GM21526 (cell line): Measurements from ENCODE around the gene CLCN3.
"Not testable (repeated sequence)": the region's sequence is repeated elsewhere in the genome, so short reads cannot be mapped to it uniquely, and the experiment has no call there.

ENCODE experiments used
- ATAC-seq: cut with Tn5 transposase; IDR thresholded peaks from one replicate; pipeline ENCODE4 v1.9.1; 2021; ENCODE audit warnings: moderate library complexity; ENCODE audit not compliant: unreplicated experiment, low FRiP score

Gene CLCN3

DNA sequence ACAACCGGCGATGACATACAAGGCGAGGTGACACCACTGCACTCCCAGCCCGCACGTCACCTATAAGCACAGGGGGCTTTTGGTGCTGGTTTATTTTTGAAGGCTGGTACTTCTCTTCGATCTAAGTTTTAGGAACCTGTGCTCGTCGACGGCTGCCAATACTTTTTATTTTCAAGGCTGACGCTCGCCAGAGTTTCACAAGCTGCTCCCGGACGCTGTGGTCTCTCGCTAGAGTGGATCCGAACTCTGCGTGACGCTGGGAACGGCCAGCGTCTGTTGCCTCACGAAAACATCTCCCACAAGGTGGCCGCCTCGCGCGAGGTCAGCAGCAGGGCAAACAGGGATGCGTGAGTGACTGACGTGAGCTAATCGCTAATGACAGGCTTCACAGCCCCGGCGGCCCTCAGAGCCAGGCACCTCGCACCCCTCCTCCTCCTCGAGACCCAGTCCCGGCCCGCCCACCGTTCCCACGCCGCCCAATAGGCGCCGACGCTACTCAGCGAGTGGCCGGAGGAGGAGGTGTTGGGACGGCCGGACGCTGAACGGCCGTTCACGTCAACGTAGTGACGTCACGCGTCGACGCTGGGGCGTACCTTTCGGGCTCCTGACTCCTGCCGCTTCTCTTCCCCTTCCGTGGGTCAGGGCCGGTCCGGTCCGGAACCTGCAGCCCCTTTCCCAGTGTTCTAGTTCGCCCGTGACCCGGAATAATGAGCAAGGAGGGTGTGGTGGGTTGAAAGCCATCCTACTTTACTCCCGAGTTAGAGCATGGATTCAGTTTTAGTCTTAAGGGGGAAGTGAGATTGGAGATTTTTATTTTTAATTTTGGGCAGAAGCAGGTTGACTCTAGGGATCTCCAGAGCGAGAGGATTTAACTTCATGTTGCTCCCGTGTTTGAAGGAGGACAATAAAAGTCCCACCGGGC is at the start of gene CLCN3:
Gene CLCN3 (plus strand): TSS at position 621 of the 922 bp plus-strand sequence. CDS start 15,351 bp downstream, outside the sequence.
- peak; percentile 94 for ATAC-seq

DNA sequence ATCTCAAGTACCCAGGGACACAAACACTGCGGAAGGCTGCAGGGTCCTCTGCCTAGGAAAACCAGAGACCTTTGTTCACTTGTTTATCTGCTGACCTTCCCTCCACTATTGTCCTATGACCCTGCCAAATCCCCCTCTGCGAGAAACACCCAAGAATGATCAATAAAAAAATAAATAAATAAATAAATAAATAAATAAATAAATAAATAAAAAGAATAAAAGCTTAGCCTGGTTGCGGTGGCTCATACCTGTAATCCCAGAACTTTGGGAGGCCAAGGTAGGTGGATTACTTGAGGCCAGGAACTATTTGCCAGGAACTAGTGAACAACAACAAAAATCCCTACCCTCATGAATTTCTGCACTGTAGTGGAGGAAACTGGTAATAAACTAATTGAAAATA is 49.4 kb upstream of the CLCN3 start:
- ATAC-seq: not testable (repeated sequence)

DNA sequence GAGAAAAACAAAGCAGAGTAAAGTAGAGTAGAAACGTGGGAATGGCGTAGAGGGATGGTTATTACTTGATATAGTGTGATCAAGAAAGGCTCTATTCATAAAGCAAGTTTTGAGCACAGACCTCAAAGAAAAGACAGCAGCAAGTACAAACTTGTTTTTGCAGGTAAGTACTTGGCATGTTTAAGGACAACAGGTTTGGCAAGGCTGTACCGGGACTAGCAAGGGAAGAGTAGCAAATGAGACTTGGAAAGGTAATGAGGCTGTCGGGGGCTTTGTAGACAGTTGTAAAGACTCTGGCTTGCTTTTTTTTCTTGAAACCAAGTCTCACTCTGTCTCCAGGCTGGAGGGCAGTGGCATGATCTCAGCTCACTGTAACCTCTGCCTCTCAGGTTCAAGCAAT is 48.9 kb upstream of the CLCN3 start:
- ATAC-seq: no peak

DNA sequence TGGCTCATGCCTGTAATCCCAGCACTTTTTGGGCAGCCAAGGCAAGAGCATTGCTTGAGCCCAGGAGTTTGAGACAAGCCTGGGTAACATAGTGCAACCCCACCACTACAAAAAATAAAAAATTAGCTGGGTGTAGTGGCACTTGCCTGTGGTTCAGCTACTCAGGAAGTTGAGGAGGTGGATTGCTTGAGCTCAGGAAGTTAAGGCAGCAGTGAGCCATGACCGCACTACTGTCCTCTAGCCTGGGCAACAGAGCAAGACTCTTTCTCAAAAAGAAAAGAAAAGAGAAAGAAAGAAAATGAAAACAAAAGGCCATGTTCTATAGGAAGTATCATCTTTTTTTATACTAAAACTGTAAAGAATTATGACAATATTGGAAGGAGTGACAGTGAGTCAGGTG is 46.5 kb upstream of the CLCN3 start:
- no peak for ATAC-seq

DNA sequence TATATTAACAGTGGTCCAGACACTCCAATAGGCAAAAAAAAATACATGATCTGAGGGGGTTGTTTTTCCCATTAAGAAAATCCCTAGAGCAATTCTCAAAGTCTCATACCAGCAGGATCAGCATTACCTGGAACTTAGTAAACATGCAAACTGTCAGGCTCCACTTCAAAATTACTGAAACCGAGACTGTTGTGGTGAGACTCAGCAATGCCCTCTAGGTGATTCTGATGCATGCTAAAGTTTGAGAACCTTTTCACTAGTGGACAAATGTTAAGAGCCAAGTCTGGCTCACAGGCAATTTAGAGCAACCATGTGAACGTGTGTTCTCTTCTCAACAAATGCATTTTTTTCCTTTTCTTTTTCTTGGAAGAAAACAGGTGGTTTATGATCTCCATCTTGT is 38.2 kb upstream of the CLCN3 start:
- ATAC-seq: peak; percentile 86

DNA sequence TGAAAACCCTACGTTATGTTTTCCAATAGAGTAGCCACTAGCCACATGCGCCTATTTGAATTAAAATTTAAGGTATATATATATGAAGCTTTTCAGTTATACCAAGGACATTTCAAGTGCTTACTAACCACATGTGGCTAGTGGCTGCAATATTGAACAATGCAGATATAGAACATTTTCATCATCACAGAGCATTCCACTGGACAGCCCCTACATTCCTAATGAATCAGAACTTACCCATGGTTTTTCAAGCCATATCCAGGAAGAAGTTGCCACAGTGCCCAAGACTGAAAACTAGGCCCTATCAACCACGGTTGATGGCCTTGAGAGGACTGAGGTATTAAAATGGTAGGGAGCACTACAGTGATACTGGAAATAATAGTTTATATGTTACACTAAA is 37.7 kb upstream of the CLCN3 start:
- ATAC-seq: peak; percentile 9

DNA sequence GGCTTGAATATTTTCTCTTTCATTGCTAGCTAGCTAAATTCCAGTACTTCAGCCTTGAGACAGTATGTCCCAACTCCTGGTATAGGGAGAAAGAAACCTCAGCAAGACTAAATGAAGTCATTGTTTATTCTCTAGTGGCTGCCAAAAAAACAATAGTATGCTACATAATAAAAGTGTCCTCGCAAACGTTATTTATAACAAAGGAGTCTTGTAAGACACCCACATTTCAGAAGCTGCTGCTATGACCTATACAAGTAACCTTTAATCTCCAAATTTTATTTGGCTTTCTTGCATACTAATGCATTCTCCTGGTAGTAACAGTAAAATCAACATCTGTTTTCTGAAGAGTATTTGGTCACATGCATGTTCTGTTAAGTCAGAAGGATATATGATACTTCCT is 36.8 kb upstream of the CLCN3 start:
- no peak for ATAC-seq

DNA sequence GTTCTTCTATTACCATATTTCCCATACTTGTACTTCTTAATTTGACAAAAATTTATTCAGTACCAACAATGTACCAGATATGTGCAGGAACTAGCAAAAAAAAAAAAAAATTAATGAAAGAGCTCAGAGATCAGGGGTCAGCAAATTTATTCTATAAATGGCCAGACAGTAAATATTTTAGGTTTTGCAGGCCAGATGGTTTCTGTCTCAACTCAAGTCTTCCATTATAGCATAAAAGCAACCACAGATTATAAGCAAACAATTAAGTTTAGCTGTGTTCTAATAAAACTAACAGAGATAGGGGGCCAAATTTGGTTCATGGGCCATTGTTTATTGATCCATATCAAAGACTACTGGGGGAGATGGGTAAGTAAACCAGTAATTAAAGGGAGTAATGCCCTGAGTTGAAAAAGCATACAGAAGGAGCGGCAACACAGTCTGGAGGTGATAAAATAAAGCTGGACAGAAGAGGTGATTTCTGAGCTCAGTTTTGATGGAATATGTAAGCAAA is 27.3 kb upstream of the CLCN3 start:
- no peak for ATAC-seq

DNA sequence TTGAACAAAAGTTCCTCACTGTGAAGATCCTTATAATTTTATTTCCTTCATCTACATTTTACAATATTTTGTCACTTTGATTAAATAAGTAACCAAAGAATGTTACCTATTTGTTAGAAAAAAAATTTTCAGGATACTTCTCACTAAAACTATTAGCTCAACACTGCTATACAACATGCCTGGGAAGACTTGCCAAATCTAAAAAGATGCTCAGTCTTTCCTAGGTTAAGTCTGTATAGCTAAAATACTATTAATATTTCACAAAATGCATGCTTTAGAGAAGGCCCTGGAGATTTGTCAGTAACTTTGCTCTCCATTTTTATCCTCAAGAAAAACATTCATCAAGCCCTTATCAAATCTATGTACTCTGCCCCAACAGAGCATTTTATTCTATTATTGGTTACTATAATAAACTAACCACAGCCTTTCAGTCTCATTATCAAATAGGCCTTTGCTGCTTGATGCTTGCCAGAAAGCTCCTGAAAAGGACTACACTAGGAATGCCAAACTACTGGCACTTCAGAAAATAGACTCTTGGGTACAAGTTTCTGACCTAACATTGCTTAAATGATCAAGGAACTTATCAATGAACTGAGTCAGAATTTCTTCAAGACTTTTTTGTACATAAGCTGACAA is 25.7 kb upstream of the CLCN3 start:
- ATAC-seq: no peak

DNA sequence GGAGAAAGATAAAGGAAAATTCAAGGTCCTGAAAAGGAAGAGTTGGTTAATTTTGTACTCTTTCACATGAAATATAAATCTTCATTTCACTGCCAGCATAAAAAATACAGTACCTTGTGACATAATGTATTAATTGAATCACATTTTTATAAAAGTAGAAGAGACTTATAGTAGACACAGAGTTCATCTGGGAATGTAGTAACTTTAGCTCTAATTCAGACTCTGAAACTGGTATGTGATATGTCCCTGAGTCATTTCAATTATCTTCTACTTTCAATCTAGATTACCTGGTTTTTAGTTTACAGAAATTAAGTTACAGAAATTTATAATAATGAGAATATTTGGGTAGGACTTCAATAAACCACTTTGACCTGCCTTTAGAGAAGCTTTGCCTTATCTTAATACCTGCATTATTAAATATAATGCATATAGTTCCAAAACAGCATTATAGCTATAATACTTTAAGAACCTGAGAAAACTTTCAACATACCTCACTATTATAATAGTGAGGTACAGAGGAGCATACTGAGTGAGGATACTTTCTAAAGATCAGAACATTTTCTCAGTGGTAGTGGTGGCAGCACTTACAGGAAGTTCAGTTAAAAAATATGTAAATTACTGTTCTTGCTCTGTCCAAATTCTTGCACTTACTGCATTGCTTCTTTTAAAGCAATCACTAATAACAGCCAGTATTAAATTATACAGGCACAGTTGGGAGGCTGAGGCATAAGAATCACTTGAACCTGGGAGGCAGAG is 19.2 kb upstream of the CLCN3 start:
- ATAC-seq: no peak

DNA sequence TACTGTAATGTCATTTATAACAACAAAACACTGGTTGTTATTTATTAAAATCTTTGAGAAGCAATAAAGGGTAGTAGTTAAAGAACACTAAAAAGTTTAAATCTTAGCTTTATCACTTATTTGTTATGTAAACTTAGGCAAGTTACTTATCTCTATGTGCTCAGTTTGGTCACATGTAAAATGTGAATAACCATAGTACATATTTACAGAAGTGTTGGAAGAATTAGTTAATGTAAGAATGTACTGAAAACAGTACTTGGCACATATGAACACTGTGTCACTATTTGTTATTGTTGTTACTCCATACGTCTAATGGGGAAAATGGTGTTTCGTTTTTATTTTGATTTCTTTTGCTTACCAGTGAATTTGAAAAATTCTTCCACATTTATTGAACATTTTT is 17.1 kb upstream of the CLCN3 start:
- no peak for ATAC-seq

DNA sequence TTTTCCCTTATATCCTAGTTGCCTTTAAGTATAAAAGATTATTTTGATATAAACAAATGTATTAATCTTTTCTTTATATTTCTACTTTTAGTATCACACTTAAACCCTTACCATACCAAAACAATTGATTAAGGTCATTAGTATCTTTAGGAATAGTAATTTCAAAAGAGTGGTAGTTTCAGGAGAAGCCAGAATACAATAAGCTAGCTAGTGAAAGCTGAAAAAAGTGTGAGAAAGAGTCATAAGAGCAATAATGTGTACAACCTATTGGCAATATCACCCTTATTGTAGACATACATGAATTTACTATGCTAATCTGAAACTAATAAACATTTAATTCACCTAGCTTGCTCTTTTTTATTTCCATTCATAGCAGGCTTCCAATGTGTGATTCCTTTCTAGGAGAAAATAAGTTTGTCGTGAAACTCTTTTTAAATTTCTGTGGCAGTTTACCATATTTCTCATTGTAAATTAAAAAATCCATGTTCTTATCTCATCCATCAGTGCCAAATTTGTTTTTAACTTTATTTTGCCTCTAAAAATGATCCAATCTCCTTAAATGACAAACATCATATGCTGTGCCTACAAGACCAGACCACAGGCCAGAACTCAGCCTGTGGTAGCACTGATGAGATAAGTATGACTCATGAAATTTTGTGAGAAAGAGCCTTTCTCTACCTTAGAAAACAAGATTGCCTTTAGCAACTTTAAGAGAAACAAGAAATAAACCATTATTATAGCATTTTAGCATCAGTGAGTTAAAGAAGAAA is 16.1 kb upstream of the CLCN3 start:
- ATAC-seq: peak; percentile 77

DNA sequence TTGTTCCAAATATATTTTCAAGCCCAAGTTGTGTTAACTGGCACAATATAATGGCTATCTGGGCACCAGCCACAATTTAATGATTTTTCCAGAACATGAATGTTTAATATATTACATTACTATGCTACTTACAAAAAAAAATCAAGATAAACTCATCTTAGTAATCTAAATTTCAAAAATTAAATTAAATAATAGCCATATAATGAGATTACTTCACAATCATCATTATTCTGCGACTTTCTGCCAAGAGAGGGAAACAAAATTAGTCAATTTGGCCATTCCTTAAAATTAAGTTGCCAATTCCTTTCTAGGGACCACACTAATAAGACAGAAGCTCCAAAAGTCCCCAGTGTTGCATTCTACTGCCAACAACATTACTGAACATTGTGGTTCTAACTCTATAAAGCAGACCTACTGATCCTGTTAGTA is 15.5 kb upstream of the CLCN3 start:
- ATAC-seq: no peak

DNA sequence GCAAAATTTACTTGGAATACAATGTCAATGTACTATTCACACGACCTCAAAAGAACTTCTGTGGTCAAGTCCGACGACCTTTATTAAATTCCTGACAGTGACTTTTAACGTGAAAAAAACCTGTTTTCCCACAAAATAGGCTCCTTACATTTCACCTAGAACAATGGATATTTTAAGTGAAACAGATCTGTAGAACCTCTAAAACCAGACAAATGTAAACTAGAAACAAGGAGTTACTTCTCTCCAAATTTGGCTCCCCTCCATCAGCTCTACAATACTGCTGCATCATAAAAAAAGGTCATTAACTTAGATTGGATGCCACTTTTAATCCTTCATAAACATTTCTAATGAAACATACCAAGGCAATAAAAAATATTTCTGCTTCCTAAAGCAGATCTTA is 9.2 kb upstream of the CLCN3 start:
- no peak for ATAC-seq

DNA sequence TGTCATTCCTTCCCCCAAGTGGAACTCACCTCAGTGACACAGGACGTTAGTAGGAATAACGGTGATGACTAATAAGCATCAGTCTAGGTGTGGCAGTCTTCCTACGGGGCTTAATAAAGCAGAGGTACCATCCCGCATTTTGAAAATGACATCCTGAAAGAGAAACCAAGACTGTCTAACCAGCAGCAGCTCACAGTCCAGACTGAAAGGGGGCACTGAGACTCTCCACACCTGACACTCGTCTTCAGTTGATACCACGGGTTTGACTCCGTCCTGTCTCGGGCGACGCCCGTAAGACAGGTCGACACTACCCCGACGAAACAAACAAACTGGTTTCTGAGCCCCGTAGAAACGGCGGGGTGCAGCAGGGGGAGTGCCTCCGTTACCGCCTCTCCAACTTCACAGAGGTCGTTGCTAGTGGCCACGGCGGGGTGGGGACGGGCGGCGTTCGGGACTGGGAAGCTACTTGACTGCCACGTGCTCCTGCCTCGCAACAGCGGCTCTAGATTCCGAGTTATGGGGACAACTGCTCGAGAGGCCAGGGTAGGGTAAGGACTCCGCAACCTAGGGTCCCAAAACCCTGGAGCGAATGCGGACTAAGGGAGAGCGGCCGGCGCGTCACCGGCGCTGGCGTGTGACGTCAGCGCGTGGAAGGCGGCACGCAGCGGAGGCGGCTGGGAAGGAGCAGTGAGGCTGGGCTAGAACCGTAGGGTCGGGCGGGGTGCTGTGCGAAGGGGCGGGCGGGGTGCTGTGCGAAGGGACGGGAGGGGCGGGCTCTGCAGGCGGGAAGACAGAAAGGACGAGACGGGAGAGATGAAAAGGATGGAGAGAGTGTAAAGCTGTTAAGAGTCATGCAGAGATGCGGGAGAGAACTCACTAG is 8.1 kb upstream of the CLCN3 start, which contains the start of gene NEK1:
Gene NEK1 (minus strand): TSS at position 593 of the 880 bp plus-strand sequence. CDS start 9,953 bp downstream, outside the sequence.
- ATAC-seq: peak; percentile 93

DNA sequence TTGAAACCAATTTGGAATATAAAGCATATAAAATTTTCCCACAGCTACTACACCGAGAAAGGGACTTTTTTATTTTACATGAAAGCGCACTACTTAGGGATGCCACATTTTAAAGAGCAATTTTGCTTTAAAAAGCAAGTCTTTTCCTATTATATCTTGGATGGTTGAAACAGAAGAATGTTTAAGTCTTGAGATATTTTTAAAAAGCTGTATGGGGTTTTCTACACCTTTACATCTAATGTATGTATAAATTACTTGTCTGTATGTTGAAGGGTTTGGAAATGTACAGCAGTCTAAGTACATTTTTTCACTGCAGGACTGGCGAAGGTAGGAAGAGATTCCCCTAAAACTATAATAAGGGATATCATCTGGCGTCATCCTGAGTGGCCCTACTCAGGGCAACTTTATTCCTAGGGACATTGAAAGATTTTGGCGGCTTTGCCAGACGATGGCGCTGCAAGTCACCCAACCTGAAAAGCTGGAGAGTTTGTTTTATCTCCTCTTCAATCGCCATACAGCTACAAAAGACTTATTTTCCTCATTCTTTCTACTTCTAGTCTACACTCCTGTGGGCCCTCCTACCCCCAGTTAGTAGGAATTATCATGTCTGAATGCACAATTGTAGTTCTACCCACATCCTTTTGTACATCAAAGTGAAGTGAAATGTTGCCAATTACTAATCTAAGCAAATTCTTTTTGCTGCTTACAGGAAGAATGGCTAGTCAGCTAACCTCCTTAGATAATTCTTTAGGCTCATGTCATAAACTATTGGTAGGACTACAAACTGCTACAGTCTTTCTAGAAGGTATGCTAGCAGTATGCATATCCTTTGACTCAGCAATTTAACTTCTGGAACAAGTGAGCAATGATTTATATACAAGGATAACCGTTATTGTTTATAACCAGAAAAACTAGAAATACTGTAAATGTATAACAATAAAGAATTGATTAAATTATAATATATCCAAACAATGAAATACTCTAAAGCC is 7.2 kb upstream of the CLCN3 start:
- ATAC-seq: peak; percentile 43

DNA sequence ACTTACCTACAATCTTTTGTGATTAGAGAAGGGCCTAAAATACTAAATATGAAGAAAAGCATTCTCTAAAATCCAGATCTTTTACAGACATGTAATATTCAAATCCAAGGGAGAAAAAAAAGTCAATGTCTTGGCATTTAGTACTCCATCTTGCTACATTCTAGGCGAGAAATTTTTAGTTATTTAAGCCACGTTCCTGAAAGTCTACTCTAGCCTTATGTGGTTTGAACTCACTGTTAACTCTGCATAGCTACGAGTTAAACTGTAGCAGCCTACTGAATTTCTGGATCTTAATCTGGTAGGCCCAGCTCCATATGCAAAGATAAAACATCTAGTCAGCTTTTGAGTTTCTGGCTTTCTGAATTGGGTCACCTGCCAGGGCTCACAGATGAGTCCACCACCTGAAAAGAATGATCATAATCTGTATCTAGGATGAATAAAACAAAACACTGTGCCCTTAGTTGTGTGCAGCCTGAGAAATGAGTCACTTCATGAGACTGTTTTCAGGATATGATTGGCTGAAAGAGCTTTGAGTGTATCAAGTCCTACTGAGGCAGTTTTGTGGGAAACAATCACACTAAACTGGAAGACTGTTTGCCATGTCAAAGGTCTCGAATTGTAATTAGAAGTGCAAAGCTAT is 4.8 kb upstream of the CLCN3 start:
- ATAC-seq: no peak
